ENCODE measurements around the gene LCE3C.
"Not testable (repeated sequence)": the region's sequence is repeated elsewhere in the genome, so short reads cannot be mapped to it uniquely, and the experiment has no call there.

The LCE3C gene

GRCh38 chr1:152599934-152600333, at the start of gene LCE3C:
LCE3C (plus strand) TSS chr1:152600234; CDS start chr1:152600732, 498 bp downstream.
- H3K4me3 ChIP-seq (ENCODE audit: low read depth, low read length) = no peak within 1 kb of the TSS
- no peak within 1 kb of the TSS for H3K27ac ChIP-seq (ENCODE audit: low read depth, low read length)
- H3K4me1 ChIP-seq (ENCODE audit: control insufficient read depth, insufficient read depth, low read length) = no peaks in the 10 kb centered on the region
- peaks cover 8% of the 10 kb centered on the region; the same call in 1 of the 2 replicates for H3K27me3 ChIP-seq (ENCODE audit: control insufficient read depth, insufficient read depth, low read length)
- H3K9ac ChIP-seq (ENCODE audit: low read length) = no peak within 1 kb of the TSS
- no peaks in the 10 kb centered on the region for H3K36me3 ChIP-seq (ENCODE audit: control insufficient read depth, insufficient read depth, low read length)
- H3K9me3 ChIP-seq (ENCODE audit: control insufficient read depth, insufficient read depth, low read depth, low read length) = peaks cover 52% of the 10 kb centered on the region; the same call in 1 of the 2 replicates

GRCh38 chr1:152565115-152565514, 34.9 kb upstream of the LCE3C start:
- no peak overlapping the region for H3K9ac ChIP-seq (ENCODE audit: low read length)
- no peak overlapping the region for H3K4me3 ChIP-seq (ENCODE audit: low read depth, low read length)
- H3K36me3 ChIP-seq (ENCODE audit: control insufficient read depth, insufficient read depth, low read length) = no peaks in the 10 kb centered on the region
- no peaks in the 10 kb centered on the region for H3K4me1 ChIP-seq (ENCODE audit: control insufficient read depth, insufficient read depth, low read length)
- peaks cover 36% of the 10 kb centered on the region; the same call in 1 of the 2 replicates for H3K9me3 ChIP-seq (ENCODE audit: control insufficient read depth, insufficient read depth, low read depth, low read length)
- no peak overlapping the region for H3K27ac ChIP-seq (ENCODE audit: low read depth, low read length)
- H3K27me3 ChIP-seq (ENCODE audit: control insufficient read depth, insufficient read depth, low read length) = no peaks in the 10 kb centered on the region

- no peak overlapping the region for H3K9ac ChIP-seq (ENCODE audit: low read length)
- peaks cover 33% of the 10 kb centered on the region; the same call in 1 of the 2 replicates for H3K9me3 ChIP-seq (ENCODE audit: control insufficient read depth, insufficient read depth, low read depth, low read length)
- H3K36me3 ChIP-seq (ENCODE audit: control insufficient read depth, insufficient read depth, low read length) = no peaks in the 10 kb centered on the region
- H3K27ac ChIP-seq (ENCODE audit: low read depth, low read length) = no peak overlapping the region
- no peaks in the 10 kb centered on the region for H3K4me1 ChIP-seq (ENCODE audit: control insufficient read depth, insufficient read depth, low read length)
- H3K4me3 ChIP-seq (ENCODE audit: low read depth, low read length) = no peak overlapping the region
- H3K27me3 ChIP-seq (ENCODE audit: control insufficient read depth, insufficient read depth, low read length) = no peaks in the 10 kb centered on the region
Measured at GRCh38 chr1:152565535-152566215, 34.4 kb upstream of the LCE3C start.

GRCh38 chr1:152566681-152567080, 33.4 kb upstream of the LCE3C start, which contains the start of gene LCE3E:
LCE3E (minus strand) TSS chr1:152566780; CDS start chr1:152566208, 572 bp downstream.
- no peaks in the 10 kb centered on the region for H3K36me3 ChIP-seq (ENCODE audit: control insufficient read depth, insufficient read depth, low read length)
- H3K9ac ChIP-seq (ENCODE audit: low read length) = no peak within 1 kb of the TSS
- no peak within 1 kb of the TSS for H3K4me3 ChIP-seq (ENCODE audit: low read depth, low read length)
- no peaks in the 10 kb centered on the region for H3K27me3 ChIP-seq (ENCODE audit: control insufficient read depth, insufficient read depth, low read length)
- H3K27ac ChIP-seq (ENCODE audit: low read depth, low read length) = no peak within 1 kb of the TSS
- H3K4me1 ChIP-seq (ENCODE audit: control insufficient read depth, insufficient read depth, low read length) = no peaks in the 10 kb centered on the region
- H3K9me3 ChIP-seq (ENCODE audit: control insufficient read depth, insufficient read depth, low read depth, low read length) = peaks cover 31% of the 10 kb centered on the region; the same call in 1 of the 2 replicates

- Histone ChIP-seq H3K27ac (ENCODE audit: low read depth, low read length) (no peak overlapping the region), H3K4me1 (ENCODE audit: control insufficient read depth, insufficient read depth, low read length) (no peaks in the 10 kb centered on the region), H3K27me3 (ENCODE audit: control insufficient read depth, insufficient read depth, low read length) (no peaks in the 10 kb centered on the region; the same call in 1 of the 2 replicates), H3K36me3 (ENCODE audit: control insufficient read depth, insufficient read depth, low read length) (no peaks in the 10 kb centered on the region), H3K9ac (ENCODE audit: low read length) (no peak overlapping the region), H3K9me3 (ENCODE audit: control insufficient read depth, insufficient read depth, low read depth, low read length) (peaks cover 32% of the 10 kb centered on the region; the same call in 1 of the 2 replicates), H3K4me3 (ENCODE audit: low read depth, low read length) (no peak overlapping the region)
Measured at GRCh38 chr1:152577168-152577567, 22.9 kb upstream of the LCE3C start.

- H3K4me1 ChIP-seq (ENCODE audit: control insufficient read depth, insufficient read depth, low read length); H3K4me3 ChIP-seq (ENCODE audit: low read depth, low read length); H3K36me3 ChIP-seq (ENCODE audit: control insufficient read depth, insufficient read depth, low read length); H3K9ac ChIP-seq (ENCODE audit: low read length); H3K27me3 ChIP-seq (ENCODE audit: control insufficient read depth, insufficient read depth, low read length); H3K27ac ChIP-seq (ENCODE audit: low read depth, low read length): not testable (repeated sequence)
- peaks cover 31% of the 10 kb centered on the region; the same call in 1 of the 2 replicates for H3K9me3 ChIP-seq (ENCODE audit: control insufficient read depth, insufficient read depth, low read depth, low read length)
Measured at GRCh38 chr1:152579526-152579925, 20.5 kb upstream of the LCE3C start.

GRCh38 chr1:152580433-152580832, 19.6 kb upstream of the LCE3C start, which contains the start of gene LCE3D:
LCE3D (minus strand) TSS chr1:152580516; CDS start chr1:152579936, 580 bp downstream.
- peaks cover 37% of the 10 kb centered on the region; the same call in 1 of the 2 replicates for H3K9me3 ChIP-seq (ENCODE audit: control insufficient read depth, insufficient read depth, low read depth, low read length)
- H3K4me3 ChIP-seq (ENCODE audit: low read depth, low read length) = no peak within 1 kb of the TSS
- no peak within 1 kb of the TSS for H3K27ac ChIP-seq (ENCODE audit: low read depth, low read length)

GRCh38 chr1:152582647-152583046, 17.4 kb upstream of the LCE3C start:
- no peak overlapping the region for H3K4me3 ChIP-seq (ENCODE audit: low read depth, low read length)
- H3K27ac ChIP-seq (ENCODE audit: low read depth, low read length) = no peak overlapping the region
- no peaks in the 10 kb centered on the region for H3K27me3 ChIP-seq (ENCODE audit: control insufficient read depth, insufficient read depth, low read length)
- peaks cover 36% of the 10 kb centered on the region; the same call in 1 of the 2 replicates for H3K9me3 ChIP-seq (ENCODE audit: control insufficient read depth, insufficient read depth, low read depth, low read length)
- H3K9ac ChIP-seq (ENCODE audit: low read length) = no peak overlapping the region
- H3K36me3 ChIP-seq (ENCODE audit: control insufficient read depth, insufficient read depth, low read length) = no peaks in the 10 kb centered on the region
- no peaks in the 10 kb centered on the region for H3K4me1 ChIP-seq (ENCODE audit: control insufficient read depth, insufficient read depth, low read length)

More at GRCh38 chr1:152580433-152580832, 19.6 kb upstream of the LCE3C start, which contains the start of gene LCE3D:
- Histone ChIP-seq H3K27me3 (ENCODE audit: control insufficient read depth, insufficient read depth, low read length) (no peaks in the 10 kb centered on the region), H3K4me1 (ENCODE audit: control insufficient read depth, insufficient read depth, low read length) (no peaks in the 10 kb centered on the region), H3K36me3 (ENCODE audit: control insufficient read depth, insufficient read depth, low read length) (no peaks in the 10 kb centered on the region), H3K9ac (ENCODE audit: low read length) (no peak within 1 kb of the TSS)

- Histone ChIP-seq H3K4me3 (ENCODE audit: low read depth, low read length) (no peak overlapping the region), H3K27ac (ENCODE audit: low read depth, low read length) (no peak overlapping the region), H3K9me3 (ENCODE audit: control insufficient read depth, insufficient read depth, low read depth, low read length) (peaks cover 24% of the 10 kb centered on the region; the same call in 1 of the 2 replicates), H3K36me3 (ENCODE audit: control insufficient read depth, insufficient read depth, low read length) (no peaks in the 10 kb centered on the region), H3K27me3 (ENCODE audit: control insufficient read depth, insufficient read depth, low read length) (no peaks in the 10 kb centered on the region; the same call in 1 of the 2 replicates), H3K4me1 (ENCODE audit: control insufficient read depth, insufficient read depth, low read length) (no peaks in the 10 kb centered on the region), H3K9ac (ENCODE audit: low read length) (no peak overlapping the region)
Measured at GRCh38 chr1:152585586-152585985, 14.4 kb upstream of the LCE3C start.

GRCh38 chr1:152596986-152597385, 3.0 kb upstream of the LCE3C start:
- peaks cover 32% of the 10 kb centered on the region; the same call in 1 of the 2 replicates for H3K9me3 ChIP-seq (ENCODE audit: control insufficient read depth, insufficient read depth, low read depth, low read length)
- H3K36me3 ChIP-seq (ENCODE audit: control insufficient read depth, insufficient read depth, low read length) = no peaks in the 10 kb centered on the region
- H3K4me1 ChIP-seq (ENCODE audit: control insufficient read depth, insufficient read depth, low read length) = no peaks in the 10 kb centered on the region
- no peaks in the 10 kb centered on the region; the same call in 1 of the 2 replicates for H3K27me3 ChIP-seq (ENCODE audit: control insufficient read depth, insufficient read depth, low read length)
- no peak overlapping the region for H3K4me3 ChIP-seq (ENCODE audit: low read depth, low read length)
- no peak overlapping the region for H3K9ac ChIP-seq (ENCODE audit: low read length)
- no peak overlapping the region for H3K27ac ChIP-seq (ENCODE audit: low read depth, low read length)

- H3K36me3 ChIP-seq (ENCODE audit: control insufficient read depth, insufficient read depth, low read length) = no peaks in the 10 kb centered on the region
- H3K9ac ChIP-seq (ENCODE audit: low read length) = no peak within 1 kb of the TSS
- H3K9me3 ChIP-seq (ENCODE audit: control insufficient read depth, insufficient read depth, low read depth, low read length) = peaks cover 54% of the 10 kb centered on the region
- no peaks in the 10 kb centered on the region for H3K4me1 ChIP-seq (ENCODE audit: control insufficient read depth, insufficient read depth, low read length)
- H3K4me3 ChIP-seq (ENCODE audit: low read depth, low read length) = no peak within 1 kb of the TSS; the same call in 1 of the 2 replicates
- H3K27me3 ChIP-seq (ENCODE audit: control insufficient read depth, insufficient read depth, low read length) = peaks cover 39% of the 10 kb centered on the region; the same call in 1 of the 2 replicates
- no peak within 1 kb of the TSS for H3K27ac ChIP-seq (ENCODE audit: low read depth, low read length)
Measured at GRCh38 chr1:152613511-152613910, 13.5 kb downstream of the LCE3C start, which contains the start of gene LCE3B. LCE3B (plus strand) TSS chr1:152613811; CDS start chr1:152613811, 0 bp downstream.

All from HUES6 (cell line).